GM21786 (cell line): ENCODE results near the gene CREBZF.
"Not testable (repeated sequence)": the region's sequence is repeated elsewhere in the genome, so short reads cannot be mapped to it uniquely, and the experiment has no call there.

Source experiments
- ATAC-seq: cut with Tn5 transposase; IDR thresholded peaks from one replicate; pipeline ENCODE4 v1.9.1; 2021; ENCODE audit not compliant: unreplicated experiment

Gene CREBZF

DNA sequence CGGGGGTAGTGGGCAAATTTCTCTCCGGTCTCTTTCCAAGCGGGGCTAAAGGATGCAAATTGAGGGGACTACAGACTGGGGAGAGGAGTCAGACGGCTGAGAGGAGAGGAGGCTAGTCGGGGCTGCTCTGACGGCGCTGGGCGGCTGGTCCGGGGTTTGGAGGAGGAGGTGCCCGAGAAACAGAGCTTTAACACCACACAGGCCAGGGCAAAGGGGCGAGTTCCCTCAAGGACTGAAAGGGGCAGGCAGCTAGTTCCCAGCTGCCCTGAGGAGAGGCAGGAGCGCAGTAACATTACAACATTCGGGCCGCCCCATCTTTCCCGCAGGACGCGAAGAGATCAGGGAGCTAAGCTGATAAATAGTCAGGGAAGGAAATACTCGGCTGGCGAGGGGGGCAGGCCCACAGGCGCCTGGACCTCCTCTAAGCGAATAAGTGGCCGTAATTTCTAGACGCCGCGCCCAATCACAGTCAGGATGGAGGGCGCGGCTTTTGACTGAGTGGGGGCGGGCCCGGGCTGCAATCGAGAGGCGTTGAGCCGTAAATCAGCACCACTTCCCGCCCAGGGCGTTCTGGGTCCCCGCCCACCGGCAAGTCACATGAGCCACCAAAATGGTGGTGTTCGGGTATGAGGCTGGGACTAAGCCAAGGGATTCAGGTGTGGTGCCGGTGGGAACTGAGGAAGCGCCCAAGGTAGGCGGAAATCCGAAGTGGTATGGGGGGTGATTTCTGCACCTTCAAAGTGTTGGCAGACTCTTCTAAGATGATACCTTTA is 36.7 kb downstream of the CREBZF start, which contains the start of gene TMEM126B:
Gene TMEM126B (plus strand): TSS at position 596 of the 773 bp plus-strand sequence. CDS start 15 bp downstream, at position 611.
- peak; percentile 99 for ATAC-seq

- no peak for ATAC-seq
Observed at GRCh38 chr11:85627332-85627997, 37.5 kb downstream of the CREBZF start, which contains the start of gene DLG2. Gene DLG2 (minus strand): TSS chr11:85627344.

DNA sequence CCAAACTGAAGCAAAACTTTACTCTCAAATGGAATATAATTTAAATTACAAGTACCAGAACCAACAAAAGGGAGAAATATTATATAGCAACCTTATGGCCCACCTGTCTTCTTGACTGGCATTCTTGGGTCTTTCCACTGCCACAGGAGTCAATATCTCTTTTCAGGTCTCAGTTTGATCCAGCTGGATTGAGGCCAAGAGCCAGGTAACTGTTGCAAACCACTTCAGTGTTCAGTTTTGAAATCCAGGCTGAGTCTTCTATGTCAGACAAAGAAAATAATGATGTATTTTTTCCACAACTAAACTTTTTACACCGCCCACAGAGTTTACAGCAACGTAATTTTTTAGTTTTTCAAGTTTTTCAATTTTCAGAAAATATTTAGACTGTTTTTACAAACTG is 38.4 kb downstream of the CREBZF start:
- no peak for ATAC-seq

- no peak for ATAC-seq
Observed at GRCh38 chr11:85620256-85620655, 44.7 kb downstream of the CREBZF start.

DNA sequence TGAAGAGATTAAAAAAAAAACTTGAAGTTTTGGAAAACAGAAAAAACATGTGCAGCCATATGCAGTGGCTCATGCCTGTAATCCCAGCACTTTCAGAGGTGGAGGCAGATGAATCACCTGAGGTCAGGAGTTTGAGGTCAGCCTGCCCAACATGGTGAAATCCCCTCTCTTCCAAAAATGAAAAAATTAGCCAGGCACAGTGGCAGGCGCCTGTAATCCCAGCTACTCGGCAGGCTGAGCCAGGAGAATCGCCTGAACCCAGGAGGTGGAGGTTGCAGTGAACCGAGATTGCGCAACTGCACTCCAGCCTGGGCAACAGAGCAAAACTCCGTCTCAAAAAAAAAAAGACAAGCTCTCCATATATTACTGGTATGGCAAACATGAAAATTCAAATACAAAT is 45.4 kb downstream of the CREBZF start:
- ATAC-seq, result no peak

DNA sequence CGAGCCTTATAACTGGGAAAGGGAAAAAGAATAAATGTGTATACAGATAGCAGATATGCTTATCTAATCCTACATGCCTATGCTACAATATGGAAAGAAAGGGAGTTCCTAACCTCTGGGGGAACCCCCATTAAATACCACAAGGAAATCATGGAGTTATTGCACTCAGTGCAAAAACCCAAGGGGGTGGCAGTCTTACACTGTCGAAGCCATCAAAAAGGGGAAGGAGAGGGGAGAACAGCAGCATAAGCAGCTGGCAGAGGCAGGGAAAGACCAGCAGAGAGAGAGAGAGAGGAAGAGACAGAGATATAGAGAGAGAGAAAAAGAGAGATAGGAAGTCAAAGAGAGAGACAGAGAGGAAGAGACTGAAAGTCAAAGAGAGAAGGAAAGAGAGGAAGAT is 53.3 kb downstream of the CREBZF start:
- not testable (repeated sequence) for ATAC-seq
